AG09309 (cell line): ENCODE data around the gene FAM163A.
"Not testable (repeated sequence)": the region's sequence is repeated elsewhere in the genome, so short reads cannot be mapped to it uniquely, and the experiment has no call there.

Source experiments
- DNase-seq: peaks from one replicate; pipeline ENCODE4 v3.0.0-alpha.2; 2010; ENCODE audit warnings: low read depth
- H3K4me3 ChIP-seq: 2 replicates; pipeline ENCODE4 v1.5.1; 2011; ENCODE audit warnings: mild to moderate bottlenecking, low read depth, low read length, moderate library complexity; ENCODE audit not compliant: control insufficient read depth
- CTCF ChIP-seq: IDR thresholded peaks from 2 replicates; pipeline ENCODE4 v1.5.1; 2011; ENCODE audit warnings: mild to moderate bottlenecking, low read depth, low read length, inconsistent platforms; ENCODE audit not compliant: insufficient read depth, control insufficient read depth; ENCODE audit errors: missing control alignments

Gene FAM163A

GRCh38 chr1:179742717-179743678 lies at the start of gene FAM163A:
FAM163A (plus strand) TSS chr1:179743291; CDS start chr1:179813098, 69,807 bp downstream.
- no peak for TF ChIP-seq CTCF
- no peak for DNase-seq
- H3K4me3 ChIP-seq: no peak within 1 kb of the TSS

- not testable (repeated sequence) for DNase-seq
These were observed 48.6 kb upstream of the FAM163A start for GRCh38 chr1:179694530-179694929.

GRCh38 chr1:179702946-179703539 lies 40.0 kb upstream of the FAM163A start:
- TF ChIP-seq CTCF: no peak
- H3K4me3 ChIP-seq: no peak overlapping the region
- DNase-seq: no peak

More at GRCh38 chr1:179694530-179694929, 48.6 kb upstream of the FAM163A start:
- not testable (repeated sequence) for H3K4me3 ChIP-seq

GRCh38 chr1:179706339-179706941 lies 36.7 kb upstream of the FAM163A start:
- DNase-seq: peak; percentile 23
- no peak overlapping the region for H3K4me3 ChIP-seq
- peak; percentile 75 for TF ChIP-seq CTCF

GRCh38 chr1:179707406-179707805 lies 35.7 kb upstream of the FAM163A start:
- no peak for DNase-seq
- no peak for TF ChIP-seq CTCF
- H3K4me3 ChIP-seq: no peak overlapping the region

- H3K4me3 ChIP-seq: no peak overlapping the region
- DNase-seq: no peak
- TF ChIP-seq CTCF: no peak
These were observed 34.5 kb upstream of the FAM163A start for GRCh38 chr1:179708434-179709195.
